GM20000 (cell line): Measurements from ENCODE around the gene SPI1.

Experiments used
- DNase-seq: peaks from one replicate; pipeline ENCODE4 v3.0.0; 2012; ENCODE audit warnings: low spot score
- TF ChIP-seq, protein P1 (sequence below): IDR thresholded peaks from 2 replicates; pipeline ENCODE4 v1.5.1; 2012; ENCODE audit warnings: mild to moderate bottlenecking, control low read depth; ENCODE audit errors: extremely low read depth, missing control alignments

The SPI1 gene

DNA sequence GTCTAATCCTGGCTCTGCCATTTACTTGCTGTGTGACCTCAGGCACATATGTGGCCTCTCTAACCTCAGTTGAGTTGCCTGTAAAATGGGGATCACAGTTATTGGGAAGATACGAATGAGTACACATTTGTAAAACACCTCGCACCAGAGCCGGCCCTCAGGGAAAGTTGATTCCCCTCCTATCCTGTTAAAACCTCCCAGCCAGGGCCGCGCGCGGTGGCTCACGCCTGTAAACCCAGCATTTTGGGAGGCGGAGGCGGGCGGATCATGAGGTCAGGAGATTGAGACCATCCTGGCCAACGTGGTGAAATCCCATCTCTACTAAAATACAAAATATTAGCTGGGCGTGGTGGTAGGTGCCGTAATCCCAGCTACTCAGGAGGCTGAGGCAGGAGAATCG, 18.0 kb downstream of the SPI1 start:
- TF ChIP-seq, protein P1, sequence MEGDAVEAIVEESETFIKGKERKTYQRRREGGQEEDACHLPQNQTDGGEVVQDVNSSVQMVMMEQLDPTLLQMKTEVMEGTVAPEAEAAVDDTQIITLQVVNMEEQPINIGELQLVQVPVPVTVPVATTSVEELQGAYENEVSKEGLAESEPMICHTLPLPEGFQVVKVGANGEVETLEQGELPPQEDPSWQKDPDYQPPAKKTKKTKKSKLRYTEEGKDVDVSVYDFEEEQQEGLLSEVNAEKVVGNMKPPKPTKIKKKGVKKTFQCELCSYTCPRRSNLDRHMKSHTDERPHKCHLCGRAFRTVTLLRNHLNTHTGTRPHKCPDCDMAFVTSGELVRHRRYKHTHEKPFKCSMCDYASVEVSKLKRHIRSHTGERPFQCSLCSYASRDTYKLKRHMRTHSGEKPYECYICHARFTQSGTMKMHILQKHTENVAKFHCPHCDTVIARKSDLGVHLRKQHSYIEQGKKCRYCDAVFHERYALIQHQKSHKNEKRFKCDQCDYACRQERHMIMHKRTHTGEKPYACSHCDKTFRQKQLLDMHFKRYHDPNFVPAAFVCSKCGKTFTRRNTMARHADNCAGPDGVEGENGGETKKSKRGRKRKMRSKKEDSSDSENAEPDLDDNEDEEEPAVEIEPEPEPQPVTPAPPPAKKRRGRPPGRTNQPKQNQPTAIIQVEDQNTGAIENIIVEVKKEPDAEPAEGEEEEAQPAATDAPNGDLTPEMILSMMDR = no peak
- no peak for DNase-seq

DNA sequence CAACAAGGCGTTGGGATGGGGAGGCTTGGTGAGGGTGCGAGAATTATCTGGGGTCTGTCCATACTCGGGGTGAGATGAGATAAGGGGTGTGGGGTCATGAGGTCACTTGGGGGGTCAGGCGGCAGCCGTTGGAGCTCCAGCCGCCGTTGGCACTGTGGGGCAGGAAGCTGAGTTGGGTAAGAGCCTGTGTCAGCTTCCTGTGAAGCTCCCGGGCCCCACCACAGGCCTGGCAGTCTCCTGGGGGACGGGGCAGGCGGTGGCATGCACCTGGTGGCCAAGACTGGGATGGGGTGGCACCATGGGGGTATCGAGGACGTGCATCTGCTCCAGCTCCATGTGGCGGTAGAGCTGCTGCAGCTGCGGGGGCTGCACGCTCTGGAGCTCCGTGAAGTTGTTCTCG, 18.8 kb downstream of the SPI1 start:
- DNase-seq = no peak
- TF ChIP-seq, protein P1 = no peak

DNA sequence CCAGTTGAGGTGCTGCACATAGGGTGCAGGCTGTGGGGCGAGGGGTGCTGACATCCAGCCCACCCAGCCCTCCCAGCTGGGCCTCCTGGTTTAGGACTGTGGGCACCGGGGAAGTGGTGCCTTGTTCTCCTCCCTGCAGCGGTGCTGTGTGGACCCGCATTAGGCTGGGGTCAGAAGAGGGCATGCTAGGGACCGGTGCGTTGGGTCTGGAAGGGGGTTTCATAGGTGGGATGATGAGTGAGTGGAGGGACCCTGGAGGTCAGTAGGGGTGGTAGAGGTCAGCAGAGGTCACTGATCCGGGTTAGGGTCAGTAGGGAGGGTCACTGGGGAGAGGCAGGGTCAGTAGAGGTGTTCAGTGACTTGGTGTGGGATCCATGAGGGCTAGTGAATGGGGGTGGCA, 19.2 kb downstream of the SPI1 start:
- no peak for DNase-seq
- TF ChIP-seq, protein P1 = no peak

DNA sequence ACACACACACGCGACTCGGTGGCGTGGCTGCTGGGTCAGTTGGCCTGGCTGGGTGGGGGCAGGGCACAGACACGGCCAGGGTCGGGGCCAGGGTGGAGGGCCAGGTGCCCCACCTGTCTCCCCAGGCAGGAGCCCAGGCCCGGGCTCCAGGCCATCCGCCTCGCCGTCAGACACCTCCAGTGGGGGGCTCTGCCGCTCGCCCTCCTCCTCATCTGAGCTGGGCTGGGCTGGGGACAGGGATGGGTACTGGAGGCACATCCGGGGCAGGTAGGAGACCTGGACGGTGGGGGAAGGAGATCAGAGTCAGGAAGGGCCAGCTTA, 19.7 kb downstream of the SPI1 start:
- TF ChIP-seq, protein P1 = no peak
- DNase-seq = no peak

DNA sequence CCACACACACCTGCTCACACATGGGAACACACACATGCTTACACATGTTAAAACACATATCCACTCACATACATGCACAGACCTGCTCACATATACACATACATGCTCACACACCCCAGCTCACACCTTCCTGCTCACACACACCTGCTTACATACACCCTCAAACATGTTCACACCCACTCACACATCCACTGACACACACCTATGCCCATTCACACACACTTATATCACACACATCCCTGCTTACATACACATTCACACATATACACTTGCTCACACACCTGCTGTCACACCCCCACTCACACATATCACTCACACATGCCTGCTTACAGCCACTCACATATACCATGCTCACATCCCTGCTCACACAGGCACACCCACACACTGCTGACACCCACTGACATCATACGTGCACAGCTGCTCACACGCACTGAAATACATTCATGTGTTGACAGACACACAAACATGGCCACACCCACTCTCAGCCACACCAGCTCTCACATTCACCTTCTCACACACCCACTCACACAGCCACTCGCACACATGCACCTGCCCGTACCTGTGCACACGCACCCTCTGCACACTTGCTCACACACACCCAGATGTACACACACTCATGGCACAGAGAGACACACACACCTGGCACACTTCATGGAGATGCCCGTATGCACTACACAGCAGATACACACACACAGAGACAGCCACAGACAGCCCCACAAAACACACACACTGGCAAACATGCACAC, 20.2 kb downstream of the SPI1 start:
- TF ChIP-seq, protein P1 = no peak
- no peak for DNase-seq

DNA sequence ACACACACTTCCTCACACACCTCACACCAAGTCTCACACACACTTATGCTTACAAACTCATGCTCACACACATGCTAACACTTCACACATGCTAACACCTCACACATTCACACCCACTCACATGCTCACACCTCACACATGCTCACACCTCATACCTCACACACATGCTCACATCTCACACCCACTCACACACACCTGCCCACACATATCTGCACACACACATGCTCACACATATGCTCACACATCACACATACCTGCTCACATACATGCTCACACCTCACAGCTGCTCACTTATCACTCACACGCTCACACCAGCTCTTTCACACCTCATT, 21.4 kb downstream of the SPI1 start:
- TF ChIP-seq, protein P1 = no peak
- no peak for DNase-seq

DNA sequence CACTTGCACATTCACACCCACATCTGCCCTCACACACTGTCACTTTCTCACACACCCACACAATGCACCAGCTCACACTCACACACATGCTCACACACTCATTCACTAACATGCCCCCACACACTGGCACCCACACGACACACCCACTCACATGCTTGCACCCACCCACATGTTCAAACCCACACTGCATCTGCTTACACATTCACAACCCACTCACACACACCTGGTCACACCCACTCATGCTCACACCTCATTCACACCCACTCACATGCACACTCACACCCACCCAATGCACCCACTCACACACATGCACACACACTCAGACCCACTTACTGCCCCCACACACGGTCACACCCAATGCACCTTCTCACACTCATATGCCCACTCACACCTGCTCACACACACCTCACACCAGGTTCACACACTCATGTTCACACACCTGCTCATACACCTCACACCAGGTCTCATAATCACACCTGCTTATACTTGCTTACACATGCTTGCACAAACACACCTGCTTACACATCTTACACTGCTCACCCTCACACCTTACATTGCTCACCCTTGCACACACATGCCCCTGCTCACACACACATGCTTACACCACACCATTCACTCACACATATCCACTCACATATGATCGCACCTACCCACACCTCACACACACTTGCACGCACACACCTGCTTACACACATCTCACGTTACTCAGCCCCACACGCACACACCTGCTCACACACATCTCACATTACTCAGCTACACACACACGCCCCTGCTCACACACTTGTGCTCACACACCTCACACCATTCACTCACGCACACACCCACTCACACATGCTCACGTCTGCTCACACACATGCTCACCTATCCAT, 22.0 kb downstream of the SPI1 start:
- TF ChIP-seq, protein P1 = no peak
- DNase-seq = no peak
